Muscle of arm (tissue), 12 donors: ENCODE results near the gene GPR132. TPM values are rescaled to one million over a fixed set of nuclear protein-coding genes. Genes with fewer than 3 reads are reported as not detected.
"Not testable (repeated sequence)": the region's sequence is repeated elsewhere in the genome, so short reads cannot be mapped to it uniquely, and the experiment has no call there.

Experiments used
- DNase-seq: peaks from one replicate; pipeline ENCODE4 v3.0.0-alpha.2; 2013
- polyA plus RNA-seq, 12 donors: library from polyadenylated mRNA; unstranded; fragments of 120-200 nt; gene quantifications; one replicate each; pipeline ENCODE4 v1.2.1, GENCODE V29; 2013; ENCODE audit not compliant: insufficient read length in 12 of 12

GPR132 gene
- polyA plus RNA-seq, 12 donors = 0.49 to 2.2 (median 0.69) TPM; not detected in 2

GRCh38 chr14:105091517-105092170, 26.4 kb upstream of the GPR132 start:
- DNase-seq = no peak

DNA sequence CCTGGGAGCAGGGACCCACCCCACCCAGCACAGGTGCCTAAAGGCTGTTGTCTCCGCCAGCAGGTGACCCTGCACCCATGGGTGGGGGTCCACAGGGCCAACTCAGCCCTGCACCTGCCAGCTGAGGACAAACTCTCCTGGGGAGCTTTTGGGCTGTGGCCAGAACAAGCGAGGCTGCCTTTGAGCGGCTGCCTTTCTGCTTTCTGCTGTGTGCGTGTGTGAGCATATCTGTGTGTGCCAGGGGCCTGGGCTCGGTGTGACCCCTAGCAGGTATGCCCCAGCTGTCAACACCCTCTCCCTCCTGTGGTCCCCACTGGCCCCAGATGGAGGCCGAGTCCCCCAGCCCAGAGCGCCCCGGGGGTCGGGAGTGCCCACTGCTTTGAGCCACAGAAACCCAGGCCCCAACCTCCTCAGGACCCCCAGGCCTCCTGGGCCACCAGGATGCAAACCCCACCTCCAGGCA, 25.9 kb upstream of the GPR132 start:
- DNase-seq = no peak

GRCh38 chr14:105090493-105091053, 25.3 kb upstream of the GPR132 start:
- peak; percentile 83 for DNase-seq

DNA sequence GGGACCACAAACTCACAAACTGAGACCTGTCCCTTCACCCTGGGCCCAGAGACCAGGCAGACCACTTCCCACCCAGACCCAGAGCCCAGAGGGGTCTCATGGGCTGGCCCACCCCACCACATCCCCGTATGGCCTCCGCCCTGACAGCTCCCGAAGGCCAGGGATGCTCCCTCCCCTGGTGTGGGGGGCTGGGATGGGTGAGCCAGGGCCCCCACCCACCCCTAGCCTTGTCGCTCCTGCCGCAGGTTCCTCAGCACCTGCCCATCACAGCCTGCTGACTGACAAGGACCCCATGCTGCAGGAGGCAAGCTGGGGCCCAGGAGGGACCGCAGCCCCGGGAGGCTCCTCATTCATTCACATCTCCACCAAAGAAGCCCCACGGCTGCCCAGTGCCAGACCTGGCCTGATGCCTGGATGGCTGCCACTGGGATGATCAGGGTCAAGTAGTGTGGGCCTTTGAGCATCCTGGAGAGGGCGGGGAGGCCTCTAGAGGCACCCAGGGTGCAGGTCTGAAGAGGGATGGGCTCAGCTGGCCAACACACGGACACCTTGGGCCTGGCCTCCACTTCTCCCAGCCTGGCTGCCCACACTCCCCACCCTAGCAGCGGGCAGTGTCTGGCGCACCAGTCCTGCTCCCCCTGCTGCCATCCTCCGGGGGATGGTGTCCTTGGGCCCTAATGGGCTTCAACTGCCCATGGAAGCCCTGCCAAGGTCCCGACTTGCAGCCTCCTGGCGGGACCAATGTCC, 24.7 kb upstream of the GPR132 start:
- no peak for DNase-seq

- no peak for DNase-seq
Observed at GRCh38 chr14:105088812-105089745, 23.8 kb upstream of the GPR132 start.

DNA sequence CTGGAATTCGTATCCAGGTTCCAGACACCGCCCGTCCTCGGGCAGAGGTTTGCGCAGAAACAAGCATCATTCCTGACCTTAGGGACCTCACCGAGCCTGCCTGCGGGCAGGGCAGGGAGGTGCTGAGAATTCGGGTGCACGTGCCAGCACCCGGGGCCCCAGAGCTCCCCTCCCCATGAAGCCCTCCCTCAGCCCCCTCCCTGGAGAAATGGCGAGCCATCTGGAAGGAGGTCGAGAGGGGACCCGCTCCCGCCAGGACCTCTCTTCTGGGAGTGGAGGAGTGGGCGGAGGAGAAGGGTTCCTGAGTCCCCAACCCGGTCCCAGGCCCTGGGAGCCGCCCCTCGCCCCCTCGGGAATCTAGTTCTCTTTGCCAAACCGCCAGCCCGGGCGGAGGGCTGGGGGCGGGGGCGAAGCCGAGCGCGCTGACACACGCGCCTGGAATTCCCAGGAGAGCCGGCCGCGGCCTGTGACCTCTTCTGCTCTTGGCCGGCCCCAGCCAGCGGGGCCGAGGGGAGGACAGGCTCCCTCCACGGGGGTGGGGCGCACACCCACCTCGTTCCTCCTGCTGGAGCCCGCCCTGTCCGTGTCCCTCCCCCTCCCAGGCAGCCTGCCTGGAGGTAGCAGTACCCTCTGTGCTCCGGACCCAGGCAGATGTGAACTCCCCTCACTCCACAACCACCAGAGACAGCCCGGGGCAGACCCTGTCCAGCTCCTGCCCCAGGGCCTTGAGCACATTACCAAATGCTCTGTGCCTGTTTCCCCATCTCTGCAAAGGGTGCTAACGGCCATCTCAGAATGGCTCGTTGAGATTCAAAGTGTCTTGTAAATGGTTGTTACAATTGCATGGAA, 23.0 kb upstream of the GPR132 start:
- DNase-seq = no peak

DNA sequence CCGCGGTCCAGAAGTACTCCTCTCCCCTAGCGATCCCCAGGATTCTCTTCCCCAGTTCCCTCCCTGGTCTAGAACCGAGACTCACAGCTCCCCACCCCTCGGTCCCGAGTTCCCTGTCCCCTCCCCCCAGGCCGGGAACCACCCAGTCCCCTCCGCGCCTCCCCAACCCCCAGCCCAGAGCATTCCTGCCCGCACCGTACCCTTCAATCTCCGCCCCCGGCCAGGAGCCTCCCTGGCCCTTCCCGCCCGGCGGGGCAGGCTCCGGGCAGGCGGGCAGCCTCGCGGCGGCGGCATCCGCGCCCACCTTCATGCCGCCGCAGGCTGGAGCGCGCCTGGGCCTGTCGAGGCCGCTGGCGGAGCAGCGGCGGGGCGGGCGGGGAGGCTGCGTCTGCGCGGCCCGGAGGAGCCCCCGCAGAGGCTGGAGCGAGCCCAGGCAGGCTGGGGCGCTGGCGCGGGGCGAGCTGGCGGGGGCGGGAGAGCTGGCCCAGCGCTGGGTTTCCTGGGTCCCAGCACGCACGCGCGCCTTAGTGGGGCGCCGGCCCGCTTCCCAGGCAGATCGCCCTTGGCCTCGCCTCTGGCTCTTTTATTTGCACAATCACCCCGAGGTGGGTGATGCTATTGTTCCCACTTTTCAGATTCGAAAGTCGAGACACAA, 22.2 kb upstream of the GPR132 start:
- peak; percentile 43 for DNase-seq

DNA sequence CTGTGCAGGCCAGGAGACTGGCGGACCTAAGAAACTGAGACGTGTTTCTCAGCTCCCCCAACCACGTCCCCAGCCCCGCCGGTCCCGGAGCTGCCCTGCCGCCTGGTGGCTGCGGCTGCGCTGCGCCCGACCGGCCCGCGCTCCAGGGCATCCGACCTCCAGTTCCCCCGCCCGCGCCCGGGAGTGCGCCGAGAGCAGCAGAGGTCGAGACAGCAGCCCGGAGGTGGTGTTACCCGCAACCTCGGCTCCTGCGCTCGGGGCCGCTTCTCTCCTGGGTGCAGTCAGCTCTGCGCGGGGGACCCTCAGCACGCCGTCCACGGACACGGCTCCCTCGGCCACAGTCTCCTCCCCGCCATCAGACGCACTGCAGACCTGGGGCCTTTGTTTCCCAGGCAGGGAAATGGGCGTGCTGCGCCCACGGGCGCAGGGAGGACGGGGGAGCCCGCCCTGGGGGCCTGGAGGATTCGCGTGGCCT, 21.6 kb upstream of the GPR132 start:
- peak; percentile 55 for DNase-seq

DNA sequence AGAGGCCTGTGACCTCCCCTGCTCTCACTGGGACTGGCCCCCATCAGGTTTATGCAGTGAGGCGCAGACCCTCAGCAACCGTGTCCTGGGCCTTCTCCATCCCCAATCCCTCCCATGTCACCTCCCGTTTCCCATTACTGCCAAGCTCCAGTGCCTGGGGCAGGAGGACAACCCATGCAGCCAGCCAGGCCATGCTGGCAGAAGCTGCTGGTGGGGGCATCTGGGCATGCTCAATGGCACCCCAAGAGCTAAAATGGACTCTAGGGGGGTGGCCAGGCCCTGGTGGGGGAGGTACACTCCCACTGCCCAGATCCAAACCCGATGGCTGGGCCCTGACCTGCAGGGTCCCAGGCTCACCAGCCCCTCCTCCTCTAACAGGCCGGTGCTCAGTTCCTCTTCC, 20.5 kb upstream of the GPR132 start:
- DNase-seq = no peak

DNA sequence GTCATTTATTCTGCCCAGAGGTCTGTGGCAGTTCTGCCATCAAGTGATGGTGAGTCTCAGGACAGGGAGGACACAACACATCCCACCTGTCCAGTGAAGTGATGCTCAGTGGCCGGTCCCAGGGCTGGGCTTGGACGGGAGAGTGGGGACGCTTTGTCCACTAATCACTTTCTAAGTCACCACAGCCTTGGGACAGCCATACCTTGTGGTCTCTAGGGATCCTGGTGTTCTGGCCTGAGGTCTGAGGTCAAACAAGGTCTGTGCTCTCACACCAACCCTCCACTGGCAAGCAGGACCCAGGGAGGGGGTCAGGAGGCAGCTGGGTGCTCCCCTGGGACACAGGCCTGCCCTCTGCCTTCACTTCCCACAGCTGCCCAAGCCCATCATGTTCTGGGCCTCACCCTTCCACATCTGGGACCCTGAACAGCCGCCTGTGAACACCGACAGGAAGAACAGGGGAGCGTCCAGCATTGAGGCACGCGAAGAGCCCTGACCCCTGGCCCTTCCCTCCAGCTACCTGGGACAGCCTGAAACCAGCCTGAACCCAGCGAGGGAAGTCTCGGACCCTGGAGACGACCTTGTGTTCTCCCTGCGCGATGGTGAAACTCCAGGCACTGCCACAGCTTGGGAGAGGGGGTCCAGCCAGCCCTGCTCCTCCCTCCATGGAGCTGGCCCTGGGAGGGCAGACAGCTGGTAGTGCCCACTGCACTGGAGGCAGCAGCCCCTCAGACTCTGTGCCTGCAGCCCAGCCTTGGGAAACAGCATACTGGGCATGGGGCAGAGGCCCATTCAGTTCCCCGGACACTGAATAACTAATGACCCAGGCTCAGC, 19.7 kb upstream of the GPR132 start:
- no peak for DNase-seq

DNA sequence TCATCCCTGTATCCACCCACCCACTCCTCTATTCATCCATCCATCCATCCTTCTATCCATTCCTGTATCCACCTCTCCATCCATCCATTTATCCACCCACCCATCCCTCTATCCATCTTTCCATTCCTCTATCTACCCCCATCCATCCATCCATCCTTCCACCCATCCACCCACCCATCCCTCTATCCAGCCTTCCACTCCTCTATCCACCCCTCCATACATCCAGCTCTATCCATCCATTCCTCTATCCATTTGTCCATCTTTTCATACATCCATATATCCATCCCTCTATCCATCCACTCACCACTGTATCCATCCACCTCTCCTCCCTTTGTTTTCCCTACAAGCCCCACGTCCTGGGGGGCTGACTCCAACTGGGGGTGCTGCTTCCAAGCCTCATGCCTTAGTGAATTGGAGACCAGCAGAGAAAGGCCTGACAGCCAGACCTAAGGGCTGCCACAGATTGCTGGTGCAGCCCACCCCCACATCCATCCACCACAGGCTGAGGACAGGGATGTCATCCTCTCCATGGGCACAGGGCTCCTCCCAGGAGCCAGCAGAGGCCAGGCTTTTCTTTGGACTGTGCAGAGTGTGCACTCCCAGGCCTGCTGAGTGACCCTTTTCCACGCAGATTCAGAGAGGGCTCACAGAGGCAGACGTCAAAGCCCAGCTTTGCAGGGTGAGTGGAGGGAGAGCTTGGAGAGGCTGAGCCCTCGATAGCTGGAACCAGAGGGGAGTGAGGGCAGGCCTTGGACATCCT, 18.9 kb upstream of the GPR132 start:
- no peak for DNase-seq

DNA sequence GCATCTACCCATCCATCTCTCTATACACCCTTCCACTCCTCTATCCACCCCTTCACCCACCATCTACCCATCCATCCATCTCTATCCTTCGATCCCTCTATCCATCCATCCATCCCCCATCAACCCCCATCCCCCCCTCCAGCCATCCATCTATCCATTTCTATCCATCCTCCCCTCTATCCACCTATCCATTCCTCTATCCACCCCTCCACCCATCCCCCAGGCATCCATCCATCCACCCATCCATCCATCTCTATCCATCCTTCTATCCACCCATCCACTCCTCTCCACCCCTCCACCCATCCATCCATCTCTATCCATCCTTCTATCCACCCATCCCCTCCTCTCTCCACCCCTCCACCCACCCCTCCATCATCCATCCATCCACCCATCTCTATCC, 17.5 kb upstream of the GPR132 start:
- no peak for DNase-seq

DNA sequence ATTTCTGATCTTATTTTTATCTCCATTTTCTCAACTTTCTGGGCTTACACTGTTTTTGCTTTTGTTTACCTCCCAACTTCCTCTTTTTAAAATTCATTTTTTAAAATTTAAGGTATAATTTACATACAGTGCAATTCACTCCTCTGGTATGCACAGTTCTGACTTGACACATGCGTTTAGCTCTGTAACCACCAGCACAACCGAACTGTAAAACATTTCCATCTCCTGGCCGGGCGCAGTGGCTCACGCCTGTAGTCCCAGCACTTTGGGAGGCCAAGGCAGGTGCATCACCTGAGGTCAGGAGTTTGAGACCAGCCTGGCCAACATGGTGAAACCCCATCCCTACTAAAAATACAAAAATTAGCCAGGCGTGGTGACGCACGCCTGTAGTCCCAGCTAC, 16.2 kb upstream of the GPR132 start:
- DNase-seq = not testable (repeated sequence)

GRCh38 chr14:105080161-105080560, 14.9 kb upstream of the GPR132 start:
- no peak for DNase-seq

DNA sequence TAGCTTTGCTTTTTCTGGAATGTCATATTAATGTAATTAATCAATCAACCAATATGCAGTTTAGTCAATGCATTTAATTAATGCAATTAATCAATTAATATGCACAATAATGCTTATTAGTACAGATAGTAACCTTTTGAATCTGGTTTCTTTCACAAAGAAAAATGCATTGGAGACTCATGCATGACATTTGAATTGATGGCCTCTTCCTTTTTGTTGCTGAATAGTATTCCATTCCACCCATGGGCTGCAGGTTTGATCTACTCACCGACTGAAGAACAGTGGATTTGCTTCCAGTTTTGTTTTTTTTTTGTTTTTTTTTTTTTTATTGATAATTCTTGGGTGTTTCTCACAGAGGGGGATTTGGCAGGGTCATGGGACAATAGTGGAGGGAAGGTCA, 13.1 kb upstream of the GPR132 start:
- DNase-seq = no peak

DNA sequence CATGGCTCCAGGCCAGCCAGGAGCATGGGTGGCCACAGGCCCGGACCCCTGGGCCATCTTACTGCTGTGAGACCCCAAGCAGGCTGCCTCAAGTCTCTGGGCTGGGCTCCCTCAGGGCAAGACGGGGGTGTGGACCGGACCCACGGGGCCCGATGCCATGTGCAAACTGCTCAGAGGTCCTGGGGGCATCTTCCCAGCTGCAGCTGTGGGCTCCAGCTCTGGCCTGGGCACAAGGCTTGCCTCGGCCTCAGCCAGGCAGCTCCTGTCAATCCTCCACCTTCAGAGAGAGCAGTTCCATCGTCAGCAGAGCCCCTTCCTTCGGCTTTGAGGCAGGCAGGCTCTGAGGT, 12.4 kb upstream of the GPR132 start:
- no peak for DNase-seq

GRCh38 chr14:105076805-105077648, 11.8 kb upstream of the GPR132 start:
- no peak for DNase-seq

GRCh38 chr14:105076296-105076804, 11.1 kb upstream of the GPR132 start:
- no peak for DNase-seq
